Skeletal muscle satellite cell (primary cell): ENCODE data around the gene VARS1.
"Not testable (repeated sequence)": the region's sequence is repeated elsewhere in the genome, so short reads cannot be mapped to it uniquely, and the experiment has no call there.

Experiments
- H3K27me3 ChIP-seq: 2 replicates; pipeline ENCODE4 v1.7.0; 2013; ENCODE audit warnings: low read length; ENCODE audit not compliant: control insufficient read depth, insufficient read depth
- H3K36me3 ChIP-seq: 2 replicates; pipeline ENCODE4 v1.7.0; 2013; ENCODE audit warnings: mild to moderate bottlenecking, control low read depth, low read length; ENCODE audit not compliant: insufficient read depth
- H3K4me1 ChIP-seq: 2 replicates; pipeline ENCODE4 v1.7.0; 2013; ENCODE audit warnings: low read length; ENCODE audit not compliant: control insufficient read depth, insufficient read depth
- H3K4me2 ChIP-seq: 2 replicates; pipeline ENCODE4 v1.7.0; 2013; ENCODE audit warnings: mild to moderate bottlenecking, low read length
- H3K4me3 ChIP-seq: 2 replicates; pipeline ENCODE4 v1.7.0; 2013; ENCODE audit warnings: low read length
- H3K9ac ChIP-seq: 2 replicates; pipeline ENCODE4 v1.7.0; 2013; ENCODE audit warnings: mild to moderate bottlenecking, low read depth, low read length, moderate library complexity
- H3K9me3 ChIP-seq: replicated peaks from 2 replicates; pipeline ENCODE4 v1.7.0; 2013; ENCODE audit warnings: mild to moderate bottlenecking, control low read depth, low read length

VARS1 gene

GRCh38 chr6:31801031-31801927 is 5.7 kb upstream of the VARS1 start:
- not testable (repeated sequence) for H3K9ac ChIP-seq, H3K4me3 ChIP-seq, H3K9me3 ChIP-seq, H3K27me3 ChIP-seq, H3K36me3 ChIP-seq, H3K4me2 ChIP-seq
- peaks cover 10% of the 10 kb centered on the region for H3K4me1 ChIP-seq

- H3K36me3 ChIP-seq: no peaks in the 10 kb centered on the region
- H3K4me1 ChIP-seq: peaks cover 8% of the 10 kb centered on the region
- no peak overlapping the region for H3K9ac ChIP-seq
- H3K4me3 ChIP-seq: no peak overlapping the region
- no peaks in the 10 kb centered on the region for H3K27me3 ChIP-seq
- no peak overlapping the region for H3K4me2 ChIP-seq
- no peaks in the 10 kb centered on the region for H3K9me3 ChIP-seq
Observed at GRCh38 chr6:31799781-31800180, 4.2 kb upstream of the VARS1 start.

DNA sequence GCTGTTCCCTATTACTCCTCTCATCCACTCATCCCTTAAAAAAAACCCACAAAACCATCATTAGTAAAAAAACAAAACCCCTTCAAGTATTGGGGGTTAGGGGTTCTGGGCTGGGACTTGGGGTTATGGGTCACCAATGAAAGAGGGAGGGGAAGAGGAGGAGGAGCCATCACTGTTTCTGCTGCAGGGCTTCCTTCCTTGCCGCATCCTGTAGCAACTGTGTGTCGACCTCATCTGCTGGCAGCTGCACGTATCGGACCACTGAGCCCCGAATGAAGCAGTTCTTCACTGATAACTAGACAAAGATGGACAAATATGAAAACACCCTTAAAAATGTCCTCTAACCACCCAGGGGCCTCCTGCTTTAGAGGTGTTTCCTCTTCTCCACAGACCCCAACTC is 2.0 kb upstream of the VARS1 start:
- Histone ChIP-seq H3K9ac (no peak overlapping the region), H3K4me2 (no peak overlapping the region), H3K4me3 (no peak overlapping the region), H3K9me3 (no peaks in the 10 kb centered on the region), H3K4me1 (peaks cover 22% of the 10 kb centered on the region), H3K27me3 (no peaks in the 10 kb centered on the region), H3K36me3 (peaks cover 5% of the 10 kb centered on the region)

DNA sequence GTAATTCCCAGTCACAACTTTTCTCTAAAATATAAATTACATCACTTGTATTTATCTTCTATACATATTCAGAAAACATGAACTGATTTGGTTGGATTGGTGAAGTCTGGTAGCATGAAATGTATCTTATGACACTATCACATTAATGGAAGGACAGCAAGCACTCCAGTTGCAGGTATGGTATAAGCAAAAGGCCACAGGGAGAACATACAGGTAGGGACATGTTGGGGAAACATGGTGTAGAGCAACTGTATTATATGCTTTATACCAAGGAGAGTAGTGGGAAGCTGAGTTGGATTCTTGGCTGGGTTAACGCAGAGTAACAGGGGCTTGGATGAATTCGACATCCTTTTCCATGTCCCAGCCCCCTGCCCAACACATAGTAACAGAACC is 1.4 kb upstream of the VARS1 start:
- no peak overlapping the region for H3K9ac ChIP-seq
- H3K9me3 ChIP-seq: no peaks in the 10 kb centered on the region
- H3K4me3 ChIP-seq: no peak overlapping the region
- H3K4me1 ChIP-seq: peaks cover 23% of the 10 kb centered on the region
- peaks cover 10% of the 10 kb centered on the region for H3K36me3 ChIP-seq
- H3K27me3 ChIP-seq: no peaks in the 10 kb centered on the region
- no peak overlapping the region for H3K4me2 ChIP-seq

DNA sequence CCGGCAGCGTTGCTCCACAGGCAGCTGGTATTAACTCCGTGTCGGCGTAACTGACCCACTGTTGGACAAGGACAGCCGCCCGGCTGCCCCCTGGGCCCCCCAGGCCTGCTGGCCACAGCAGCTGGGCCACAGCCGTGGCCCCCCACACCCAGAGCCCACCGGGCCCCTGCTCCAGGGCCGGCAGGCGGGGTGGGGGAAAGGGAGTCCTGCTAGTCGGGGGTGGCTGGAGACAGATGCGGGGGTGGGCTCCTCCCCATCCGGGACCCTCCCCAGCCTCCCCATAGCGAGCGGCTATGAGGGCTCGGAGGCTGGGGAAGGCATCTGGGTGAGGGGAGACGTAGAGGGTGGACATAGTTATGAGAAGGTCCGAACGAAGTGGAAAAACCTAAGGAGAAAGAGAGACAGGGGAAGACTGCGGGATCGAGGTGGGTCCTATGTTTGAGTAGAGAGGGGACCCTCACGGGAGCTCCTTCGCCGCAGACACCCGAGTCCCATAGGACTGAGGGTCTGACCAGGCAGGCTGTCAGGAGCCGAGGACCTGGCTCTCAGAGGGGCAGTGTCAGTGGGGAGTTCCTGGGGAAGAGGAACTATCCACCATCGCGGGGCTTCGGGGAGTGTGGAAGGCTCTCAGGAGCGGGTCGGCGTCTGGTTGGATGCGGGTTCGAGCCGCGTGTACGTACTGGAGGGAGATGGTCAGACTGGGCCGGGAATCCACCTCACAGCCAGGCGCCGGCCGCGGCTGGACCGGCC is 511 bp downstream of the VARS1 start:
- Histone ChIP-seq H3K36me3 (peaks cover 24% of the 10 kb centered on the region), H3K9ac (peak overlapping the region; percentile 95), H3K4me2 (peak overlapping the region; percentile 84), H3K27me3 (no peaks in the 10 kb centered on the region), H3K4me1 (peaks cover 23% of the 10 kb centered on the region), H3K4me3 (peak overlapping the region; percentile 85), H3K9me3 (no peaks in the 10 kb centered on the region)

- H3K4me1 ChIP-seq: peaks cover 21% of the 10 kb centered on the region
- peaks cover 27% of the 10 kb centered on the region for H3K36me3 ChIP-seq
- H3K4me2 ChIP-seq: peak overlapping the region; percentile 84
- no peaks in the 10 kb centered on the region for H3K27me3 ChIP-seq
- H3K4me3 ChIP-seq: peak overlapping the region; percentile 85
- H3K9me3 ChIP-seq: no peaks in the 10 kb centered on the region
- H3K9ac ChIP-seq: peak overlapping the region; percentile 95
Observed at GRCh38 chr6:31794294-31794865, 1.2 kb downstream of the VARS1 start.

GRCh38 chr6:31793927-31794245 is 1.7 kb downstream of the VARS1 start:
- Histone ChIP-seq H3K9ac (peak overlapping the region; percentile 95), H3K4me1 (peaks cover 21% of the 10 kb centered on the region), H3K4me2 (peak overlapping the region; percentile 84), H3K4me3 (peak overlapping the region; percentile 85), H3K36me3 (peaks cover 30% of the 10 kb centered on the region)
- H3K9me3 ChIP-seq, H3K27me3 ChIP-seq: not testable (repeated sequence)

- Histone ChIP-seq H3K27me3 (no peaks in the 10 kb centered on the region), H3K36me3 (peaks cover 30% of the 10 kb centered on the region), H3K9ac (no peak overlapping the region), H3K4me1 (peaks cover 21% of the 10 kb centered on the region), H3K9me3 (no peaks in the 10 kb centered on the region), H3K4me3 (no peak overlapping the region), H3K4me2 (peak overlapping the region; percentile 42)
Observed at GRCh38 chr6:31792761-31793171, 2.8 kb downstream of the VARS1 start.

DNA sequence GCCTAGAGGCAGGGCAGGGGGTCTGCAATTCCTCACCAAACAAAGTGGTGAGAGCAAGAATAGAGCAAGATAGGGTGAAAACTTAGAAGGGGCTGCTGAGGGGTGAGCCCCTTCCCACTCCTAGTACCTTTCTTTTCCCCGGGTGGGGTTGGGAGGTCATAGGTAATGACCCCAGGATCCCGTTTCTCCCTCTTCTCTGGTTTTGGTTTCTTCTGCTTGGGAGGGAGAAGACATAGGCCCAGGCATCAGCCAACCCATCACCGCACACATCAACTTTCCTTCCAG is 3.5 kb downstream of the VARS1 start:
- Histone ChIP-seq H3K9ac (no peak overlapping the region), H3K36me3 (peaks cover 30% of the 10 kb centered on the region), H3K4me1 (peaks cover 21% of the 10 kb centered on the region), H3K4me3 (no peak overlapping the region), H3K4me2 (no peak overlapping the region), H3K27me3 (no peaks in the 10 kb centered on the region), H3K9me3 (no peaks in the 10 kb centered on the region)

GRCh38 chr6:31791324-31792089 is 4.0 kb downstream of the VARS1 start:
- Histone ChIP-seq H3K4me1 (peaks cover 21% of the 10 kb centered on the region), H3K36me3 (peaks cover 30% of the 10 kb centered on the region), H3K9me3 (no peaks in the 10 kb centered on the region), H3K4me3 (no peak overlapping the region), H3K27me3 (no peaks in the 10 kb centered on the region), H3K4me2 (no peak overlapping the region), H3K9ac (no peak overlapping the region)

- Histone ChIP-seq H3K4me2 (no peak overlapping the region), H3K27me3 (no peaks in the 10 kb centered on the region), H3K9me3 (no peaks in the 10 kb centered on the region), H3K4me3 (no peak overlapping the region), H3K4me1 (no peaks in the 10 kb centered on the region), H3K36me3 (peaks cover 54% of the 10 kb centered on the region), H3K9ac (no peak overlapping the region)
Observed at GRCh38 chr6:31785475-31785874, 10.1 kb downstream of the VARS1 start.
